ENCODE results near the gene SYDE1.
A peak's percentile ranks its signal among the peaks of the same experiment; 100 is the strongest.
"Not testable (repeated sequence)": the region's sequence is repeated elsewhere in the genome, so short reads cannot be mapped to it uniquely, and the experiment has no call there.

The SYDE1 gene

DNA sequence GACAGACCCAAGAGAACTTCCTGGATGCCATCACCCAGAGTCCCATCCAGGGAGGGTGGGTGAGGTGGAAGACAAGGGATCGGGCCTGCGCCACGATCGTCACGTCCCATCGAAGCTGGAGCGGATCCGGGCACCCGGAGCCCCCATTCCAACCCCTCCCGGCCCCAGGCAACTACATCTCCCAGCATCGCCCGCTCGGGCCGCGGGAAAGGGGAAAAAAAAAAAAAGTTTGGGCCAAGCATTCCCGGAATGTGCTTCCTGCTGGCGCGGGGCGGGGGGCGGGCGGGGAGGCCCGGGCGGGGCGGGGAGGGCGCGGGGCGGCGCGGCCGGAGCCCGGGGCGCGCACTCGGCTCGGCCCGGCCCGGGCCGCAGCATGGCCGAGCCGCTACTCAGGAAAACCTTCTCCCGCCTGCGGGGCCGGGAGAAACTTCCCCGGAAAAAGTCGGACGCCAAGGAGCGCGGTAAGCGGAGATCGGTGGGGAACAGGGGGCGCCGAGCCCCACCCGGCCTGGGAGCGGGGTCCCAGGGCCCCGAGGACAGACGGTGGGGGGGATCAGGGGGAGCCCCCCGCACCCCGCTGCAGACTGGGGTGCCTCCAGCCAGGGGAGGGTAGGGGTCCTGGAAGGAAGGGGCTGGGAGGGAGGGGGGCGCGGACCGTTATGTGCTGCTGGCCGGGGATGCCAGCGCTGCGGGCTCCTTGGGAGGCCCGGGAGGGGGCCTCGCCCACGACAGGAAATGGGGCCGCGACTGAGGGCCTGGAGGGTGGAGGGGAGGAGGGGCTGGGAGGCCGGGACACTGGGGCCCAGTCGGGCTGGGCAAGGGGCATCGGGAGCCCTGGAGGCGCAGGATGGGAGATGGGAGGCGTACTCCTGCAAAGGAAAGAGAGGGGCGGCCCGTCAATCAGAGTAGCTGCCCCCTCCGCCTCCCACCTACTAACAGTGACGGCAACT, at the start of gene SYDE1:
SYDE1 (plus strand) TSS at position 341 of the 950 bp plus-strand sequence; CDS start at position 374, 33 bp downstream.
- TF ChIP-seq CTCF (conservative IDR thresholded peaks at IDR 0.05; ENCODE audit: control insufficient read depth, insufficient read depth, low read depth, low read length), result no peak
- peak within 1 kb of the TSS; percentile 75 for H3K4me3 ChIP-seq (ENCODE audit: control insufficient read depth, low read depth, low read length)
- DNase-seq (ENCODE audit: low read depth), result peak; percentile 45

DNA sequence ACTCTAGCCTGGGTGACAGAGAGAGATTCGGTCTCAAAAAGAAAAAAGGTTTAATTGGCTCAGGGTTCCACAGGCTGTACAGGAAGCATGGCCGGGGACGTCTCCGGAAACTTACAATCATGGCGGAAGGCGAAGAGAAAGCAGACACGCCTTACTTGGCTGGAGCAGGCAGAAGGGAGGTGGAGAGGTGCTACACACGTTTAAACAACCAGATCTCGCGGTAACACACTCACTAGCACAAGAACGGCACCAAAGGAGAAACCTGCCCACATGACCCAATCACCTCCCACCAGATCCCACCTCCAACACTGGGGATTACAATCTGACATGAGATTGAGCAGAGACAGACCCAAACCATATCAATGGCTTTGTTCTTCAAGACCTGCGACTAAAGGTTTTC, 45.2 kb upstream of the SYDE1 start:
- TF ChIP-seq CTCF (conservative IDR thresholded peaks at IDR 0.05; ENCODE audit: control insufficient read depth, insufficient read depth, low read depth, low read length), result no peak
- no peak overlapping the region for H3K4me3 ChIP-seq (ENCODE audit: control insufficient read depth, low read depth, low read length)
- no peak for DNase-seq (ENCODE audit: low read depth)

- H3K4me3 ChIP-seq (ENCODE audit: control insufficient read depth, low read depth, low read length); DNase-seq (ENCODE audit: low read depth): not testable (repeated sequence)
These were observed 36.8 kb upstream of the SYDE1 start for GRCh38 chr19:15070386-15070785.

- H3K4me3 ChIP-seq (ENCODE audit: control insufficient read depth, low read depth, low read length), result no peak overlapping the region
- DNase-seq (ENCODE audit: low read depth), result no peak
- TF ChIP-seq CTCF (conservative IDR thresholded peaks at IDR 0.05; ENCODE audit: control insufficient read depth, insufficient read depth, low read depth, low read length), result no peak
These were observed 34.1 kb upstream of the SYDE1 start for GRCh38 chr19:15072930-15073647.

- H3K4me3 ChIP-seq (ENCODE audit: control insufficient read depth, low read depth, low read length), result no peak overlapping the region
- no peak for TF ChIP-seq CTCF (conservative IDR thresholded peaks at IDR 0.05; ENCODE audit: control insufficient read depth, insufficient read depth, low read depth, low read length)
- DNase-seq (ENCODE audit: low read depth), result no peak
These were observed 32.8 kb upstream of the SYDE1 start for GRCh38 chr19:15074371-15074770.

- no peak for DNase-seq (ENCODE audit: low read depth)
- TF ChIP-seq CTCF (conservative IDR thresholded peaks at IDR 0.05; ENCODE audit: control insufficient read depth, insufficient read depth, low read depth, low read length), result no peak
- H3K4me3 ChIP-seq (ENCODE audit: control insufficient read depth, low read depth, low read length), result no peak overlapping the region
These were observed 31.4 kb upstream of the SYDE1 start for GRCh38 chr19:15075806-15076205.

GRCh38 chr19:15080002-15080401, 27.2 kb upstream of the SYDE1 start:
- not testable (repeated sequence) for DNase-seq (ENCODE audit: low read depth); H3K4me3 ChIP-seq (ENCODE audit: control insufficient read depth, low read depth, low read length)

Measured in fibroblast of mammary gland (primary cell).